HG03439 (cell line): ENCODE results near the gene HSD17B3.
"Not testable (repeated sequence)": the region's sequence is repeated elsewhere in the genome, so short reads cannot be mapped to it uniquely, and the experiment has no call there.

Source experiments
- ATAC-seq: cut with Tn5 transposase; IDR thresholded peaks from one replicate; pipeline ENCODE4 v1.9.1; 2021; ENCODE audit warnings: mild to moderate bottlenecking, moderate library complexity; ENCODE audit not compliant: unreplicated experiment

HSD17B3 gene

DNA sequence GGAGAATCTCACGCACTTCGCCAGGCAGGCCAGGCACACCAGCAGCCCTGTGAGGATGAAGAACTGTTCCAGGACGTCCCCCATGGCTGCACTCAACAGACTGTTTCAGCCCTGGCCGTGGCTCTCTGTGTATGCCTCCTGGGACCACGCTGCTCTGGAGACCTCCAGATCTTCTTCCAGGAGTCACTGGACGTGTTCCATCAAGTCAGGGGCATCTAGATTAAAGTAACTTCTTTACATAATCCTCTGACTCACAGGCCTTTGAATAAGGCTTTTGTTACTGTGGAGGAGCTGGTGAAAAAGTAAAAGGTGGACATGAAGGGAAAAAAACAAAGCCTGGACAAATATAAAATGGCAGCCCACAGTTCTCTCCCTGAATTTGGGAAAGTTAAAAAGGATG lies at the start of gene HSD17B3:
HSD17B3 (minus strand) TSS at position 156 of the 400 bp plus-strand sequence; CDS start at position 84, 72 bp downstream.
- ATAC-seq = no peak

- no peak for ATAC-seq
Observed at GRCh38 chr9:96350866-96351265, 48.9 kb upstream of the HSD17B3 start.

DNA sequence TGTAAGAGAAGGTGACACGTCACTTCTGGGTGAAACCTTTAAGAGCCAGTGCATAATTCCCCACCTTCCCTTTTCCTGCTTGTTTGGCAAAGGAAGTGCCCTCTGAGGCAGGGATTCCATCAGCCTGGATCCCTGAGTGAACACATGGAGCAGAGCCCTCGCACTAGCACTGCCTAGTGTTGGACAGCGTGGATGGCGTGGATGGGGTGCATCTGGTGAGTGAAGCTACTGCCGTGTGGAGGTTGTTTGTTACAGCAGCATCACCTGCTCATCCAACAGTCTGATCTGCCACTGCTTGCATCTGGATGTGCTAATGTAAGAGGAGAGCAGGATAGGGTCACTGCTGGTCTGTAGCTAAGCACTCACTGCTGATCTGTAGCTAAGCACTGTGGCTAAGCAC lies 46.3 kb upstream of the HSD17B3 start:
- ATAC-seq = no peak

- no peak for ATAC-seq
Observed at GRCh38 chr9:96345551-96345950, 43.6 kb upstream of the HSD17B3 start.

DNA sequence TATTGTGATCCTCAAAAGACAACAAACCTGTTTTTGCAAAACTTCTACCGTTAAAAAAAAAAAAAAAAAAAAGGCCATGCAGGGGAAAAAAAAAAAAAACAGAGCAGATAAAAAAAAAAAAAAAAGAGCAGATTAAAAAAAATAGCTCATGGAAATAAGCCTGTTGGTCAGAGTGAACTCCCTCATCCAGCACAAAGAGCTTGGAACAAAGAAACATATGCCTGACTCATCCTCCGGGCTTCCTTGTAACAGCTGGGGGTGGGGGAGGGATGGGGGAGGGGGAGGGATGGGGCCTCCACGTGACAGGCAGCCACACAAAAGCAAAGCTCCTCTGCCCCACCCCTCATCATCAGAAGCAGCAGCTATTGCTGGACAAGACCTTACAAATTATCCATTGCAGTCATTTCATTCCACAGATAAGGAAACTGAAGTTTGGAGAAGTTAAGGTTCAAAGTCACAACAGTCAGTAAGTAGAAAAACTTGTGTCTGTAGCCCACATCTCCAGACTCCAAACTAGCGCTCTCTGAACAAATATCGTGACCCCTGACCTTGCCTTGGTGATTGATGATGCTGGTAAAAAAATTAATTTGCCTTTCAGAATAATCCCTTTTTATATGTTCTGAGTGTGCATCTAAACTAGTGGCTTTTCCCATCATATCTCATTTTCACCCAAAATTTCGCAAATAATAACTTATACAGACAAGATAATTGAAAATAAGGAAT lies 42.6 kb upstream of the HSD17B3 start:
- no peak for ATAC-seq

- no peak for ATAC-seq
Observed at GRCh38 chr9:96343515-96344360, 41.8 kb upstream of the HSD17B3 start.

GRCh38 chr9:96342571-96343245 lies 40.7 kb upstream of the HSD17B3 start:
- ATAC-seq = no peak

DNA sequence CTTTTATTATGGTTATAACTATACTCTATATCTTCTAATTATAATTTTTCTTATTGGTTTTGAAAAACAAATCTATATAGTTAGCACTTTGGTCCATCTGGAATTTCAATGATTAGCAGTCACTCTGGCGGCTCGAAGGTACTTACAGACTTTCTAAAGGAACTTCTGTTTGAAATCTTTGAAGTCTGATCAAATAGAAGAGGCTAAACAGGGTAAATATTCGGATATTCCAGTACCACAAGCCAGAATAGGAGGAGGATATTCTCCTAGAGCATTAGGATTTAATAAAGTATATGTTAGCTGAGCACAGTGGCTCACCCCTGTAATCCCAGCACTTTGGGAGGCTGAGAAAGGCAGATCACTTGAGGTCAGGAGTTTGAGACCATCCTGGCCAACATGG lies 38.7 kb upstream of the HSD17B3 start:
- ATAC-seq = no peak

DNA sequence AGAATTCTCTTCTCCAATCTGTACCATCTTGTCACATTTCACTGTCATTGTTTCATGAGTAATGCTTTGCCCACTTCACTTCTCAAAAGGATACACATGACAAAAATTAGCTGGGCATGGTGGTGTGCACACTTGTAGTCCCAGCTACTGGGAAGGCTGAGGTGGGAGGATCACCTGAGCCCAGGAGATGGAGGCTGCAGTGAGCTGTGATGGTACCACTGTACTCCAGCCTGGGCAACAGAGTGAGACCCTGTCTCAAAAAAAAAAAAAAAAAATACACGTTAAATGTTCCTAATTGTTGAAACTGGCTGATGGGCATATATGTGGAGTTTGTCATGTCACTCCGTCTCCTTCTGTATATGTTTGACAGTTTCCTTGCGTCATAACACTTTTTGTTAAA lies 36.3 kb upstream of the HSD17B3 start:
- ATAC-seq = no peak

- no peak for ATAC-seq
Observed at GRCh38 chr9:96333958-96334357, 32.0 kb upstream of the HSD17B3 start.

DNA sequence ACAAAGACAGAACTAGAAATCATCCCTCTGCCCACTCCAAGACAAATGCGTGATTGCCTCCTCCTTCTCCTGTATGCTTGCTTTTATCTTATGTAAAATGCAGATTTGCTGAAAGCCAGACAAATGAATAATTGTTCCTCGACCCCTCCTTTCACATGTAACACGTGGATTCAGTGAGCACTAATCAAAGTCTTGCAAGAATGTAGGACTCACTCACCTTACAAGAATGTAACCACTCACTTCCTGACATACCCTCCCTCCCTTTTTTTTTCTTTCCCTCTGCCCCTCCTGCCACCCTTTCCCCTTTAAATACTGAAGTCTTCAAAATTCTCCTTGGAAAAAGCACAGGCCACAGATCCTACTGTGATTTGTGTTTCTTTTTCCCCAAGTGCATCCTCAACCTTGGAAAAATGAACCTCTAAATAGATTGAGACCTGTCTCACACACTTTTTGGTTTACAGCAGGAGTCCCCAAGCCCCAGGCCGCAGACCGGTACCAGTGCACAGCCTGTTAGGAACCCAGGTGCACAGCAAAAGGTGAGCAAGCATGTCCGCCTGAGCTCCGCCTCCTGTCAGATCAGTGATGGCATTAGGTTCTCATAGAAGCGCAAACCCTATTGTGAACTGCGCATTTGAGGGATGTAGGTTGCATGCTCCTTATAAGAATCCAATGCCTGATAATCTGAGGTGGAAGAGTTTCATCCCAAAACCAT lies 29.4 kb upstream of the HSD17B3 start:
- no peak for ATAC-seq

- ATAC-seq = no peak
Observed at GRCh38 chr9:96327694-96328352, 25.8 kb upstream of the HSD17B3 start.

DNA sequence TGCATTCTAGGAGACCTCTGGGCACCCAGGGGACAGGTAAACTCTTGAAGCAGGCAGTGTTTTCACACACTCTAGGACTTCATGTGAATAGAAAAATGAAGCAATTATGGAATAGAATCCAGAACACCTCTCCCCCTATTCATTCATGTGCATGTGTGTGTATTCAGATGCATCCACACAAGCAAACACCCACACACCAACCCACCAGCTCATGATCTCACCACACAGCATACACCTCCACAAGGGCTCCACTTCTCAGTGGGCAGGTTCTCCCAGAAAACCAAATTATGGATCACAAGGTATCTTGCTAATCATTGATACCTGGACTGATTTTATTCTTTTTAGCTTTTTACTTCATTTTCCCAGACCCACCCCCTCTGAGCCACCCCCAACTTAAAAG lies 21.2 kb upstream of the HSD17B3 start:
- no peak for ATAC-seq

GRCh38 chr9:96322736-96323135 lies 20.8 kb upstream of the HSD17B3 start:
- ATAC-seq = not testable (repeated sequence)

- not testable (repeated sequence) for ATAC-seq
Observed at GRCh38 chr9:96322210-96322609, 20.2 kb upstream of the HSD17B3 start.

- ATAC-seq = no peak
Observed at GRCh38 chr9:96321515-96321914, 19.5 kb upstream of the HSD17B3 start.

DNA sequence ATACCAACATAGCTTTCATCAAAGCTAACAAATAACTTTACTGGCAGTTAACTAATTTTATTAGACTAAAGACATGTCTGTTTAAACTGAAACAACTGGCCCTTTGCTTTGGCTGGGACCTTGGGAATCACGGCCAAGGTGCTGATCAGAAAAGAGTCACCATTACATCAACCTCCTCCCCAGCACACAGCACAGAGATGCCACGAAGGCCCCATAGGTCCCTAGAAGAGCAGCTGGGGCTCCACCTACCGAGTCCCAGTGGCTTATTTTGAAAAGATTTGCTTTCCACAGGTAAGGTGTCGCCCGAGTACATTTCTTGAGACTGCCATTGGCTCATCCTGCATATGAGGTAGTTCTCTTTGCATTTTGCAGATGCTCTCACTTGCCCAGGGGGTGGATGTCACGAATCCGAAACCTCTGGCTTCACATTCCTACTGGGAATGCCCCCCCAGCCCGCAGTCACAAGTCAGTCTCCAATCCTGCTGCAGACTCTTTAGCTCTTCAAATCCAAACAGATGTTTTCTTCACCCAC lies 18.8 kb upstream of the HSD17B3 start:
- no peak for ATAC-seq

DNA sequence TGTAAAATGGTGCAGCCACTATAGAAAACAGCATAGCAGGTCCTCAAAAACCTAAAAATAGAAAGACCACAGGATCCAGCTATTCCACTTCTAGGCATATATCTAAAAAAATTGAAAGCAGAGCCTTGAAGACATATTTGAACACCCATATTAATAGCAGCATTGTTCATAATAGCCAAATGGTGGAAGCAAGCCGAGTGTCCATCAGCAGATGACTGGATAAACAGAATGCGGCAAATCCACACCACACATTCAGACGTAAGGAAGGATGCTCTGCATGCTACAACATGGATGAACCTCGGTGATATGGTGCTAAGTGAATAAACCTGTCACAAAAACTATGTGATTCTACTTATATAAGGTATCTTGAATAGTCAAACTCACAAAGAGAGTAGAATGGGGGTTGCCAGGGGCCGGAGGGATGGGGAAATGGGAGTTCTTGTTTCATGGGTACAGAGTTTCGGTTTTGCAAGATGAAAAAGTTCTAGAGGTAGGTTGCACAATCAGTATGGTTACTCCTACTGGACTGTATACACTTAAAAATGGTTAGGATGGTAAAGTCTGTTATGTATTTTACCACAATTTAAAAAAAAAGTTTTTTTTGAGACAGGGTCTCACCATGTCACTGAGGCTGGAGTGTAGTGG lies 17.1 kb upstream of the HSD17B3 start:
- no peak for ATAC-seq

GRCh38 chr9:96317335-96317980 lies 15.5 kb upstream of the HSD17B3 start:
- no peak for ATAC-seq
